Testis (tissue), 3 donors: Measurements from ENCODE around the gene SETD1B. TPM values are rescaled to one million over a fixed set of nuclear protein-coding genes. Genes with fewer than 3 reads are reported as not detected.

Experiments used
- DNase-seq: peaks from one replicate; pipeline ENCODE4 v3.0.0-alpha.2; 2019
- H3K27ac ChIP-seq, 2 donors: fragments of 200-600 bp; sonication (generic); one replicate each; pipeline ENCODE4 v1.5.1; 2019
- H3K27me3 ChIP-seq: fragments of 200-600 bp; sonication (generic); one replicate; pipeline ENCODE4 v1.5.1; 2019
- H3K36me3 ChIP-seq: fragments of 200-600 bp; sonication (generic); one replicate; pipeline ENCODE4 v1.5.1; 2017; ENCODE audit warnings: low read depth; ENCODE audit errors: missing control alignments
- H3K4me1 ChIP-seq: fragments of 200-600 bp; sonication (generic); one replicate; pipeline ENCODE4 v1.5.1; 2019
- H3K4me3 ChIP-seq, 2 donors: fragments of 200-600 bp; sonication (generic); one replicate each; pipeline ENCODE4 v1.5.1; 2017 to 2019
- H3K9me3 ChIP-seq: fragments of 200-600 bp; sonication (generic); one replicate; pipeline ENCODE4 v1.5.1; 2017
- CTCF ChIP-seq, 3 experiments: fragments of 450-650 bp in 2 of 3; fragments of 200-600 bp in 1 of 3; sonication (generic) in 1 of 3; IDR thresholded peaks; one replicate each; pipeline ENCODE4 v1.5.1; 2016 to 2019; ENCODE audit warnings: antibody characterized with exemption in 3 of 3, mild to moderate bottlenecking in 2 of 3, moderate library complexity in 1 of 3
- POLR2A ChIP-seq: fragments of 450-650 bp; IDR thresholded peaks from one replicate; pipeline ENCODE4 v1.6.1; 2017; ENCODE audit warnings: antibody characterized with exemption, mild to moderate bottlenecking, moderate library complexity
- WGBS, 2 donors: methylation state at CpG; one replicate each; pipeline ENCODE4 v1.1.5; 2018; 5-methylcytosine and 5-hydroxymethylcytosine counted together
- intact Hi-C: fragments of 100-400 bp; cut with DNase I; formaldehyde crosslinking; loops from one replicate; pipeline ENCODE4 v1.15.1; 2023; ENCODE audit warnings: low total_unique reads
- polyA plus RNA-seq: library from polyadenylated mRNA; stranded (reverse); fragments of 350-450 nt; fragmentation: Illumina TruSeq; extraction: RNeasy Lipid Tissue Mini Kit (QIAGEN cat#74804); gene quantifications from one replicate; pipeline ENCODE4 v1.2.3, GENCODE V29; 2014; ENCODE audit warnings: low read depth, low replicate concordance; ENCODE audit not compliant: insufficient read depth
- total RNA-seq, 2 donors: library from RNA; depleted of rRNA; stranded (reverse); fragments of >200 nt; gene quantifications; one replicate each; pipeline ENCODE4 v1.2.3, GENCODE V29; 2016

SETD1B gene
- total and polyA plus RNA-seq, 3 donors from 2014 or later, result 18.9 to 23.3 (median 23.1) TPM

GRCh38 chr12:121828826-121829225, 25.0 kb downstream of the SETD1B start:
- DNase-seq, result no peak
- 87 to 91% methylated on average over 9 of the region's 9 CpGs for WGBS, 2 donors
- Histone ChIP-seq H3K27me3 (no peaks in the 10 kb centered on the region), H3K36me3 (no peaks in the 10 kb centered on the region), H3K9me3 (no peaks in the 10 kb centered on the region), H3K27ac (no peak overlapping the region), H3K4me1 (no peaks in the 10 kb centered on the region), H3K4me3 (no peak overlapping the region)
- intact Hi-C loops, result no loop called here
- TF ChIP-seq POLR2A (no peak), CTCF (IDR thresholded peaks at IDR 0.05) (no peak)

GRCh38 chr12:121829250-121829918, 25.6 kb downstream of the SETD1B start:
- H3K27ac ChIP-seq, result no peak overlapping the region
- WGBS, 2 donors, result 82 to 87% methylated on average over 7 of the region's 7 CpGs
- no peaks in the 10 kb centered on the region for H3K4me1 ChIP-seq
- TF ChIP-seq CTCF (IDR thresholded peaks at IDR 0.05) (no peak), POLR2A (no peak)
- intact Hi-C loops, result no loop called here
- no peaks in the 10 kb centered on the region for H3K9me3 ChIP-seq
- no peaks in the 10 kb centered on the region for H3K36me3 ChIP-seq
- no peak for DNase-seq
- no peak overlapping the region for H3K4me3 ChIP-seq
- no peaks in the 10 kb centered on the region for H3K27me3 ChIP-seq

- intact Hi-C loops, result no loop called here
- Histone ChIP-seq H3K4me1 (no peaks in the 10 kb centered on the region), H3K4me3 (no peak overlapping the region), H3K27me3 (no peaks in the 10 kb centered on the region), H3K9me3 (no peaks in the 10 kb centered on the region), H3K36me3 (no peaks in the 10 kb centered on the region), H3K27ac (no peak overlapping the region)
- TF ChIP-seq CTCF (IDR thresholded peaks at IDR 0.05) (no peak), POLR2A (no peak)
- no peak for DNase-seq
- 91 to 95% methylated on average over 14 to 23 of the region's 23 CpGs for WGBS, 2 donors
These were observed 26.3 kb downstream of the SETD1B start for GRCh38 chr12:121830134-121830533.

GRCh38 chr12:121830588-121831265, 26.9 kb downstream of the SETD1B start:
- no peaks in the 10 kb centered on the region for H3K9me3 ChIP-seq
- H3K36me3 ChIP-seq, result no peaks in the 10 kb centered on the region
- H3K4me3 ChIP-seq, result no peak overlapping the region
- no peaks in the 10 kb centered on the region for H3K27me3 ChIP-seq
- WGBS, 2 donors, result 87 to 91% methylated on average over 26 to 29 of the region's 29 CpGs
- intact Hi-C loops, result no loop called here
- H3K27ac ChIP-seq, result no peak overlapping the region
- TF ChIP-seq CTCF (IDR thresholded peaks at IDR 0.05), result no peak
- no peaks in the 10 kb centered on the region for H3K4me1 ChIP-seq
- no peak for DNase-seq
